GM13977 (cell line): ENCODE measurements around the gene VDAC1.
"Not testable (repeated sequence)": the region's sequence is repeated elsewhere in the genome, so short reads cannot be mapped to it uniquely, and the experiment has no call there.

Source experiments
- DNase-seq: peaks from one replicate; pipeline ENCODE4 v3.0.0; 2012; ENCODE audit warnings: low spot score
- CTCF ChIP-seq: IDR thresholded peaks from 2 replicates; pipeline ENCODE4 v1.5.1; 2012; ENCODE audit warnings: mild to moderate bottlenecking, control low read depth; ENCODE audit not compliant: insufficient read depth; ENCODE audit errors: extremely low read depth, missing control alignments
- in situ Hi-C: fragments of 300-500 bp; cut with MboI; formaldehyde crosslinking; loops from one replicate; pipeline ENCODE4 v1.12.0; 2022; ENCODE audit warnings: low sequenced_read_pairs, low pct_unique_long_range_greater_than_20kb, mixed read lengths, inconsistent platforms; ENCODE audit not compliant: unreplicated experiment

VDAC1 gene

GRCh38 chr5:133978943-133979342 is 25.8 kb downstream of the VDAC1 start:
- DNase-seq = no peak
- in situ Hi-C loops = no loop called here
- no peak for TF ChIP-seq CTCF

GRCh38 chr5:133977858-133978257 is 26.9 kb downstream of the VDAC1 start:
- TF ChIP-seq CTCF = no peak
- no peak for DNase-seq
- in situ Hi-C loops = no loop called here

DNA sequence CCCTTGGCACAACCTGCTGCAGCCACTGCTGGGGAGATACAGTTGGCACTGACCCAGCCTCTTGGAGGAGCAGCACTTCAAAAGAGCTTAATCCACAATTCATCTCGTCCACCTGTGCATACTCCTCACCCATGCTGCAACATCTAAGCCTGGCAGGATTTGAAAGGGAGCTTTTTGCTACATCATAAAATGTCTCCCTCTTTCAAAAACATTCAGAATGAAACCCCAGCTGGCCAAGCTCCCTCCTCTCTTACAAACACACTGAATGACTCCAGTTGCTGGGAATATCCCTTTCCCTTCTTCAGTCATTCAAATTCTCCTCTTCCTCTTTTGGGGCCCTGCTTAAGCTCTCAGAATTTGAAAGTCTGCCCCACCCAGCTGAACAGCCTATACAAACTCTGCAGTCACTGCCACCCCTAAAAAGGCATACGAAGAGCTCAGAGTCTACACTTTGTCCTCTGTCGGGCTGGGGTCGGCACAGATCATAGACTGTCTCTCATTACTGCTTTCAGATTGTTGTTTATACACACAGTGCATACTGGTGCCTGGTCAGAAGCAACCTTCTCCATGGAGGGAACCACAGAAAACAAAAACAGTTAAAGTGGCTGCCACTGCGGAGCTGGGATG is 27.5 kb downstream of the VDAC1 start:
- in situ Hi-C loops = no loop called here
- peak; percentile 38 for DNase-seq
- TF ChIP-seq CTCF = no peak

GRCh38 chr5:133975546-133975945 is 29.2 kb downstream of the VDAC1 start:
- DNase-seq, in situ Hi-C loops: not testable (repeated sequence)

DNA sequence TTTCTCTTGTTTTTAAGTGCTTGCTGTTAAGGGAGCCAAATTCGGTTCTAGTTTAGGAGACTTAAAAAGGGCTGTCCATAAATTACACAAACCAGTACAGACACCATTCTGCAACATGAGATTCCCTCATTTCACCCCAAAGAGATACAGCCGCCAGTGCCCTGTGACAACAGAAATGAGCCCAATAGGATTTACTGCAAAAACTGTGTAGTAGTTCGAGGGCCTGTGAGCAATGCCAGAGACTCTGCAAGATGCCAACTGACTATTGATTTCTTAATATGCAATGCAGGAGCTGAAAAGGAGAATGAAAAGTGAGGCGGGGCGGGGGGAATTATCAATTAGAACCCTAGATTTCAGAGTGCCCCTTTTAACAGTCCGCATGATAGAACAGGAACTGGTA is 30.6 kb downstream of the VDAC1 start:
- in situ Hi-C loops = no loop called here
- TF ChIP-seq CTCF = no peak

GRCh38 chr5:133970325-133970909 is 34.4 kb downstream of the VDAC1 start:
- in situ Hi-C loops = no loop called here
- no peak for TF ChIP-seq CTCF
- no peak for DNase-seq

More for the DNA sequence above, 30.6 kb downstream of the VDAC1 start:
- no peak for DNase-seq

DNA sequence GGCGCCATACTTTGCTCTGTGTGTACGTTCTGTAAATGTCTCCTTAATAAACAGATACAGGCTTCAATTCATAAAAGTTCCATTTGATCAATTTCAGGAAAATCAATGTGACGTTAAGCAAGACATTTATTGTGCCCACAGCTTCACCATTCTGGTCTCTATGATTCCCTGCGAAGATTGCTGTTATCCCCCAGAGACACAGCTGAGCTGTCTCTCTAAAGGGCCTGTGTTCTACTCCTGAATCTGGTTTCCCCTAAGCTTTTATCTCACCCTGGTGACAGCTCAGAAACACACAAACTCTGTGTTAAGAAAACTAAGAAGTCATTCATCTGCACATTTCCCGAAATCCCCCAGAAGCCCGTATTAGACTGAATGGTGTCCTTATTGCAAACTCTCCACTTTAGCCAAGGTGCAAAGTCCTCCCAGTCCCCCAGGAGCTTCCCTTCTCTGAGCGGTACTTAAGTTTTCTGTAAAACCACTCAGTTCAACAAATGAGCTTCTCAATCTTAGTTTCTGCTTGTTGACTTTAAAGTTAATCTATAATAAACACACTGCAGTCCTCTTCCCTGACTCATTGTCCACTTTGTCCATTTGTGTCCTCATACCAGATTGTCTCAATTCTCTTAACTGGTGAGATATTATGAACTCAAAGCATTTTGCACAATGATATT is 35.0 kb downstream of the VDAC1 start:
- DNase-seq = peak; percentile 43
- TF ChIP-seq CTCF = no peak
- in situ Hi-C loops = no loop called here
